ENCODE data around the gene ZNF367.

The ZNF367 gene

GRCh38 chr9:96343515-96344360 is 74.4 kb downstream of the ZNF367 start:
- H3K4me3 ChIP-seq (ENCODE audit: low read depth, low read length): no peak overlapping the region
- DNase-seq (ENCODE audit: low read depth): no peak
- no peak for TF ChIP-seq POLR2A (IDR thresholded peaks at IDR 0.05; ENCODE audit: extremely low read depth, insufficient read length)
- no peak for TF ChIP-seq MYC (IDR thresholded peaks at IDR 0.05; ENCODE audit: low read depth, low read length)
- TF ChIP-seq CTCF (IDR thresholded peaks at IDR 0.05; ENCODE audit: low read depth, low read length): no peak
- TF ChIP-seq MAX (IDR thresholded peaks at IDR 0.05; ENCODE audit: low read depth, low read length): no peak

GRCh38 chr9:96342571-96343245 is 75.5 kb downstream of the ZNF367 start:
- no peak overlapping the region for H3K4me3 ChIP-seq (ENCODE audit: low read depth, low read length)
- no peak for DNase-seq (ENCODE audit: low read depth)
- TF ChIP-seq MAX (IDR thresholded peaks at IDR 0.05; ENCODE audit: low read depth, low read length) (no peak), MYC (IDR thresholded peaks at IDR 0.05; ENCODE audit: low read depth, low read length) (no peak), CTCF (IDR thresholded peaks at IDR 0.05; ENCODE audit: low read depth, low read length) (no peak), POLR2A (IDR thresholded peaks at IDR 0.05; ENCODE audit: extremely low read depth, insufficient read length) (no peak)

GRCh38 chr9:96340707-96341106 is 77.5 kb downstream of the ZNF367 start:
- TF ChIP-seq POLR2A (IDR thresholded peaks at IDR 0.05; ENCODE audit: extremely low read depth, insufficient read length): no peak
- no peak for TF ChIP-seq CTCF (IDR thresholded peaks at IDR 0.05; ENCODE audit: low read depth, low read length)
- no peak for TF ChIP-seq MYC (IDR thresholded peaks at IDR 0.05; ENCODE audit: low read depth, low read length)
- H3K4me3 ChIP-seq (ENCODE audit: low read depth, low read length): no peak overlapping the region

GRCh38 chr9:96338299-96338698 is 79.9 kb downstream of the ZNF367 start:
- no peak for DNase-seq (ENCODE audit: low read depth)
- no peak overlapping the region for H3K4me3 ChIP-seq (ENCODE audit: low read depth, low read length)
- TF ChIP-seq MYC (IDR thresholded peaks at IDR 0.05; ENCODE audit: low read depth, low read length) (no peak), POLR2A (IDR thresholded peaks at IDR 0.05; ENCODE audit: extremely low read depth, insufficient read length) (no peak), MAX (IDR thresholded peaks at IDR 0.05; ENCODE audit: low read depth, low read length) (no peak)

More at GRCh38 chr9:96340707-96341106, 77.5 kb downstream of the ZNF367 start:
- no peak for DNase-seq (ENCODE audit: low read depth)
